GM19463 (cell line): ENCODE measurements around the gene TSPY1.
"Not testable (repeated sequence)": the region's sequence is repeated elsewhere in the genome, so short reads cannot be mapped to it uniquely, and the experiment has no call there.

Experiments used
- ATAC-seq: cut with Tn5 transposase; IDR thresholded peaks from one replicate; pipeline ENCODE4 v1.9.1; 2021; ENCODE audit warnings: mild to moderate bottlenecking, moderate library complexity; ENCODE audit not compliant: unreplicated experiment

Gene TSPY1, protein sequence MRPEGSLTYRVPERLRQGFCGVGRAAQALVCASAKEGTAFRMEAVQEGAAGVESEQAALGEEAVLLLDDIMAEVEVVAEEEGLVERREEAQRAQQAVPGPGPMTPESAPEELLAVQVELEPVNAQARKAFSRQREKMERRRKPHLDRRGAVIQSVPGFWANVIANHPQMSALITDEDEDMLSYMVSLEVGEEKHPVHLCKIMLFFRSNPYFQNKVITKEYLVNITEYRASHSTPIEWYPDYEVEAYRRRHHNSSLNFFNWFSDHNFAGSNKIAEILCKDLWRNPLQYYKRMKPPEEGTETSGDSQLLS

DNA sequence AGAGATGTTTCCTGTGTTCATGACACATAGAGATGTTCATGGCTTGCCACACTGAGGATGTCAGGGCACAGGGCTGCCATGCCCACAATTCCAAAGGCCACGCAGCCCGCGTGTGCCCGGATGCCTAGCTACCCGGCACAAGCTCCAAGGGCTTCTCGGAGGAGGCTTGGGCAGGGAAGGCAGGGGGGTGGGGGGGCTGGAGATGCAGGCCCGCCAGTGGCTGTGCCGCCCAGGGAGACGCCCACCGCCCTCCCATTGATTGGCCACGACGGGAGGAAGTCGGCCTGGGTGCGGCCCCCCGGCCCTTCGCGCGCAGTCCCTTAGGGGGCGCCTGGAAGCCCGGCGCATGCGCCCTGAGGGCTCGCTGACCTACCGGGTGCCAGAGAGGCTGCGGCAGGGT is at the start of gene TSPY1:
TSPY1 (plus strand) TSS at position 301 of the 400 bp plus-strand sequence; CDS start at position 347, 46 bp downstream.
- not testable (repeated sequence) for ATAC-seq

DNA sequence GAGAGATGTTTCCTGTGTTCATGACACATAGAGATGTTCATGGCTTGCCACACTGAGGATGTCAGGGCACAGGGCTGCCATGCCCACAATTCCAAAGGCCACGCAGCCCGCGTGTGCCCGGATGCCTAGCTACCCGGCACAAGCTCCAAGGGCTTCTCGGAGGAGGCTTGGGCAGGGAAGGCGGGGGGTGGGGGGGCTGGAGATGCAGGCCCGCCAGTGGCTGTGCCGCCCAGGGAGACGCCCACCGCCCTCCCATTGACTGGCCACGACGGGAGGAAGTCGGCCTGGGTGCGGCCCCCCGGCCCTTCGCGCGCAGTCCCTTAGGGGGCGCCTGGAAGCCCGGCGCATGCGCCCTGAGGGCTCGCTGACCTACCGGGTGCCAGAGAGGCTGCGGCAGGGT is 20.2 kb downstream of the TSPY1 start, which contains the start of gene TSPY9:
TSPY9 (plus strand) TSS at position 301 of the 400 bp plus-strand sequence; CDS start at position 347, 46 bp downstream.
- ATAC-seq, result not testable (repeated sequence)

DNA sequence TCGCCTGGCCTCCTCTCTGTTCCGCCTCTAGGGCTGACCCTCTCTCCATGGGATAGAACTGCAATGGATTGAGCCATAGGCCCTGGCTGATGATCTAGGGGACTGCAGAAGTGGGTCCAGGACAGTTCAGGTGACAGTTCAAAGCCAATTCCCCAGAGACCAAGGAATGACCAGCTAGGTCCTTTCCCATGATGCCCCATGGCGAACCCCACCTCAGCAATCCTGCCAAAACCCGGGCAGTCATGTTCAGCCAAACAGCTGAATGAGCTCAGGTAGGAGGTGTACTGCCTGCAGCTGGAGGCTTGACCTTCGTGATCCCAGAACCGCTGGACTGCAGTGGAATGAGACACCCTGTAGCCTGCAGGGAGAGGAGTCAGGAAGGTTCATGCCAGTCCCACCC is 37.6 kb downstream of the TSPY1 start:
- not testable (repeated sequence) for ATAC-seq

DNA sequence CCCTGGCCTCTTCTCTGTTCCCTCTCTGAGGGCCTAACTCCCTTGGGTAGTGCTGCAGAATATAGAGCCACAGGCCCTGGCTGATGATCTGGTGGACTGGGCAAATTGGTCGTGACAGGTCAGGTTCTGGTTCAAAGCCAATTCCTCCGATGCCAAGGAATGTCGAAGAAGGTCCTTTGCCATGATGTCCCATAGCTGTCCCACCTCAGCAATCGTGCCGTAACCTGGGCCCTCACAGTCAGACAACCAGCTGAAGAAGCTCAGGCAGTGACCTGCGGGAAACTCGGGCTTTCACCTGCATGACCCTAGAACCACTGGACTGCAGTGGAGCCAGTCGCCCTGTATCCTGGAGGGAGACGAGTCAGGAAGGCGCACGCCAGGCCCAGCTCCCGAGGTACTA is 49.5 kb downstream of the TSPY1 start:
- not testable (repeated sequence) for ATAC-seq
